Measurements from ENCODE around the gene SYCE1.
A peak's percentile ranks its signal among the peaks of the same experiment; 100 is the strongest.
"Not testable (repeated sequence)": the region's sequence is repeated elsewhere in the genome, so short reads cannot be mapped to it uniquely, and the experiment has no call there.

Gene SYCE1

DNA sequence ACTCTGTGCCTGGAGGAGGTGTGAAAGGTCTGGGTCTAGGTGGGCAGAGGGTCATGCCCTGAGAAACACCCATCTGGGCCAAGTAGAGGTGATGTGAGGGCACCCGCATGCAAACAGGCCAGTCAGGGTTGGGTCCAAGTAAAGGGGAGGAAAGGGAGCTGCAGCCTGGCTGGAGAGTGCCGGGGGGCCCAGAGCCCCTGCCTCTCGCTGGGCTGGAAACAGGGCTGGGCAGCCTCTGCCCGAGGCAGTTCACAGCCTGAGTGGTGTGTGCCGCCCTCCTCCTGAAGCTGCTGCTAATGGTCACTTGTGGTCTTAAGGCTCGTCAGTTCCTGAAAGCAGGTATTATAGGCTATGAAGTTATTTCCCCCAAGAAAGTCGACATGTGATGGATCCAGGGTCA lies 31.0 kb downstream of the SYCE1 start:
- Mint-ChIP-seq H3K27ac (no peak overlapping the region), H3K27me3 (peaks cover 65 to 76% of the 10 kb centered on the region in 2 donors), H3K36me3 (no peaks in the 10 kb centered on the region), H3K4me3 (no peak overlapping the region), H3K9me3 (peaks cover 0 to 2% of the 10 kb centered on the region in 2 donors), H3K4me1 (peaks cover 7 to 10% of the 10 kb centered on the region in 2 donors)
- ATAC-seq (replicated peaks) (no peak), DNase-seq (no peak)

DNA sequence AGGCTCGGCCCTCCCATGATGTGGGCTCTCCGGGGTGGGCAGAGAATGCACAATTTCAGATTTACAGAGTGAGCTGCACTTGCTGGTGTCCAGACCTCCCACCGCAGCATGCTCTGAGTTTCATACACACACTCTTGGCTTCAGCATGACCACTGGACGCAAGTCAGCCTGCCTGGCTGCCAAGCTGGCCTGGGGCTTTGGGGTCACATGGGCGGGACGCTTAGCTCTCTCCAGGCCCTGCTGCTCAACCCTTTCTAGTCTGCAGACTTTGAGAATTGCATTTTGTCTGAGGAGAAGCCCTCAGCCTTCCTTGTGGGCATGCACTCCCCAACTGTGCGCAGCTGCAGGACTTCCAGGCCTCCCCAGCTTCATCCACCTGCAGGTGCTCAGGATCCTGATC lies 32.5 kb downstream of the SYCE1 start:
- Mint-ChIP-seq H3K27ac (no peak overlapping the region), H3K4me3 (no peak overlapping the region), H3K27me3 (peaks cover 78 to 79% of the 10 kb centered on the region in 2 donors), H3K4me1 (peaks cover 17 to 22% of the 10 kb centered on the region in 2 donors), H3K36me3 (no peaks in the 10 kb centered on the region), H3K9me3 (peaks cover 0 to 2% of the 10 kb centered on the region in 2 donors)
- no peak for ATAC-seq (replicated peaks)
- no peak for DNase-seq

DNA sequence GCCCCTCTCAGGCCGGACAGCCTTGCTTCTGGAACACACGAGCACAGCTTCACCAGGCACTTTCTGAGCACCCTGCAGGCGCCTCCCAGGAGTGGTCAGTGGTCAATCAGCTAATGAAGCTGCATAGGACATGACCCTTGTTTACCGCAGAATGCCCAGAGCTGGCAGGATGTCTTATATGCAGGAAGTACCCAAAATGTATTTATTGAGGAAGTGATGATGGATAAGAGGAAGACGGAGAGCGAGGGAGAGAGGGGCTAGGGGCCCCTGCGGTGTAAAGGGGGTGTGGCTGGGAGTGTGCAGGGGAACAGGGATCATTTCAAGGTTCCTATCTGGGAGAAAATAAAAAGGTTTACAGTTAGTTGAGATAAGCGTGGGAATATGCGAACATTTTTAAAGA lies 34.9 kb downstream of the SYCE1 start:
- H3K36me3 Mint-ChIP-seq, result no peaks in the 10 kb centered on the region
- H3K4me1 Mint-ChIP-seq, result peaks cover 17 to 22% of the 10 kb centered on the region in 2 donors
- no peak overlapping the region for H3K27ac Mint-ChIP-seq
- peaks cover 81 to 93% of the 10 kb centered on the region in 2 donors for H3K27me3 Mint-ChIP-seq
- no peaks in the 10 kb centered on the region for H3K9me3 Mint-ChIP-seq
- H3K4me3 Mint-ChIP-seq, result no peak overlapping the region
- DNase-seq (no peak), ATAC-seq (replicated peaks) (no peak)

DNA sequence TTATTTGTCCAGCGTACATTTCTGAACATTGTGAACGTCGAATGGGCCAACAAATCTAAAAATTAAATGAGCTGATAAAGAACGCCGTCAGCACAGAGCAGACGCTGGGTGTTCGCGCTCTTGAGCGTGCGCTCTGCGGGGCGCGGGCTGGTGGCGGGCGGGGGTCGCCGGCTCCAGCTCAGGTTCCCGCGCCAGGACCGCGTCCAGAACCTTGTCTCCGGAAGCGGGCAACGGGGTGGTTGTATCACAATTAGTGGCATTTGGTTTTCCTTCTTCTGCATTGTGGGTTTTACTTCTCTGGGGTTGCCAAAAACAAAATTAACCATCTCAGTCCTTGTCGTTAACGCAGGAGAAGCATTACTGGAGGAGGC lies 35.8 kb downstream of the SYCE1 start:
- no peaks in the 10 kb centered on the region for H3K9me3 Mint-ChIP-seq
- DNase-seq (no peak), ATAC-seq (replicated peaks) (no peak)
- no peaks in the 10 kb centered on the region for H3K36me3 Mint-ChIP-seq
- H3K27me3 Mint-ChIP-seq, result peaks cover 86 to 95% of the 10 kb centered on the region in 2 donors
- peak overlapping the region; percentile 80 for H3K27ac Mint-ChIP-seq
- H3K4me1 Mint-ChIP-seq, result peaks cover 17 to 22% of the 10 kb centered on the region in 2 donors
- peak overlapping the region; percentile 65 to 77 for H3K4me3 Mint-ChIP-seq

DNA sequence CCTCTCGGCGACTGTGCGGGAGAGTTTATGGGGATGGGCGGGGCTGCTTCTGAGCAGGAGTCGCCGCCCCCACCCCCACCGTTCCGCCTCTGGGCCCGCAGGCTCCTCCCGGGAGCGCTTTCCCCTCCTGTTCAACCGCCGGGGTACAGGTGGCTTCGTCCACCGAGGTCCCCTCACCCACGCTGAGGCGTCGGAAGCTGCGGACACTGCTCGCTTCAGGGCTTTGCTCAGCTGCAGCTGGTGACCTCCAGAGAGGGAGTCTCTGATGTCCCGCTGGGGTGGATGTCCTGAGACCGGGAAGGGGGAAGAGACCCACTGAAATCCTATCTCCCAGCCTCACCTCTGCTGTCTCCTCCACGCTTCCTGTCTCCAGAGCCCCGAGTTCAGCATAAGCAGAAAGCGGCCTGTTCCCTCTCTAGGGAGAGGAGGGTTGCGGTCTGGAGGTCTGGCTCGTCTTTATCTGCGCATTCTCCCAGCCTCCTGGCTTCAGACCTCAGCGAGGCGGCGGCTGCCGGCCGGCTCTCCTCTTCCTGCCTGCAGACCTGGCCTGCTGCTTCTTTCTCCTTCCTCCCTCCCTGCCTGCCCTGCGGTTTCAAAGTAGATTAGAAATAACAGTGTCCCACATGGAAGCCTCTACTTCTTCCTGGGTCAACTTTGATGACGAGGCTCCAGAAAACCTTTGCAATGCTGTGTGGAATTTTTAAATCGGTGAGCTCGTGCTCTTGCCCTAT lies 36.4 kb downstream of the SYCE1 start:
- Mint-ChIP-seq H3K4me3 (peak overlapping the region; percentile 65 to 77), H3K27ac (peak overlapping the region; percentile 80), H3K9me3 (no peaks in the 10 kb centered on the region), H3K4me1 (peaks cover 17 to 22% of the 10 kb centered on the region in 2 donors), H3K36me3 (no peaks in the 10 kb centered on the region), H3K27me3 (peaks cover 81 to 89% of the 10 kb centered on the region in 2 donors)
- peak; percentile 52 to 65 for ATAC-seq (replicated peaks)
- DNase-seq, result no peak

DNA sequence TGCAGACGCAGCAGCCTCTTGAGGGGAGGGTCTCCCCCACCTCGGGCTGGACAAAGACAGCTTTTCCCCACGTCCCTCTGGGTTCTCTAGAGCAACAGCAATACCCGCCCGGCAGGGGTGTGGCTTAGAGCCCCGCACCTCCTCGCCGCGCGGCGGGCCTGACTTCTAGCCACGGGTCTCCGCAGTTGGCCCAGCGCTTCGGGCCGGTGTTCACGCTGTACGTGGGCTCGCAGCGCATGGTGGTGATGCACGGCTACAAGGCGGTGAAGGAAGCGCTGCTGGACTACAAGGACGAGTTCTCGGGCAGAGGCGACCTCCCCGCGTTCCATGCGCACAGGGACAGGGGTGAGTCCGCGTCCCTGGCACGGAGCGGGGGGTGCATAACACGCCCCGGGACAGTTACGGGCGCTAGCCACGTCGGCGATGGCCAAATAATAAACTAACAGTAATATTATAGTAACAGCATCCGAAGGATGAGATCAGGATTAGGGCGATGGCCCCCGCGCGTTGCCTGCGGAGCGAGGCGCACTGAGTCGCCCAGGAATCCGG lies 37.0 kb downstream of the SYCE1 start:
- Mint-ChIP-seq H3K27me3 (peaks cover 75 to 83% of the 10 kb centered on the region in 2 donors), H3K36me3 (no peaks in the 10 kb centered on the region), H3K4me3 (peak overlapping the region in 1 of 2 donors; percentile 6), H3K4me1 (peaks cover 17 to 22% of the 10 kb centered on the region in 2 donors), H3K9me3 (no peaks in the 10 kb centered on the region), H3K27ac (no peak overlapping the region)
- ATAC-seq (replicated peaks) (peak in 1 of 2 donors; percentile 10), DNase-seq (no peak)

DNA sequence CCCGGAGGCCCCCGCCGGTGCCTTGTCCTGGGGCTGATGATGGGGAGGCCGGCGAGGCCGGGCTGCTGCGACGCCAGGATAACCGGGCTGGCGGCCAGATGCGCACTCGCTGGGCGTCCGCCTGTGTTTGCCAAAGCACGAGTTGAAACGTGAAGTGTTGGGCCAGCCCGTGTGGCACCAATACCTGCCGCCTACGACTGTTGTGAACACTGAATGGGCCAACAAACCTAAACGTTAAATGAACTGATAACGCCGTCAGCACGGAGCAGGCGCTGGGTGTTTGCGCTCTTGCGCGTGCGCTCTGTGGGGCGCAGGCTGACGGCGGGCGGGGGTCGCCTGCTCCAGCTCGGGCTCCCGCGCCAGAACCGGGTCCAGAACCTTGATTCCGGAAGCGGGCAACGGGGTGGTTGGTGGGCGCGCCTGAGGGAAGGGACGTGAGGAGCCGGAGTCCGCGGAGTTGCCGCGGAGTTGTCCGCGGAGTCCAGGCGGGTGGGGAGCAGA lies 37.6 kb downstream of the SYCE1 start:
- Mint-ChIP-seq H3K27me3 (peaks cover 69 to 82% of the 10 kb centered on the region in 2 donors), H3K9me3 (peaks cover 0 to 4% of the 10 kb centered on the region in 2 donors), H3K4me3 (peak overlapping the region in 1 of 2 donors; percentile 39), H3K27ac (no peak overlapping the region), H3K4me1 (peaks cover 17 to 22% of the 10 kb centered on the region in 2 donors), H3K36me3 (no peaks in the 10 kb centered on the region)
- DNase-seq (no peak), ATAC-seq (replicated peaks) (no peak)

DNA sequence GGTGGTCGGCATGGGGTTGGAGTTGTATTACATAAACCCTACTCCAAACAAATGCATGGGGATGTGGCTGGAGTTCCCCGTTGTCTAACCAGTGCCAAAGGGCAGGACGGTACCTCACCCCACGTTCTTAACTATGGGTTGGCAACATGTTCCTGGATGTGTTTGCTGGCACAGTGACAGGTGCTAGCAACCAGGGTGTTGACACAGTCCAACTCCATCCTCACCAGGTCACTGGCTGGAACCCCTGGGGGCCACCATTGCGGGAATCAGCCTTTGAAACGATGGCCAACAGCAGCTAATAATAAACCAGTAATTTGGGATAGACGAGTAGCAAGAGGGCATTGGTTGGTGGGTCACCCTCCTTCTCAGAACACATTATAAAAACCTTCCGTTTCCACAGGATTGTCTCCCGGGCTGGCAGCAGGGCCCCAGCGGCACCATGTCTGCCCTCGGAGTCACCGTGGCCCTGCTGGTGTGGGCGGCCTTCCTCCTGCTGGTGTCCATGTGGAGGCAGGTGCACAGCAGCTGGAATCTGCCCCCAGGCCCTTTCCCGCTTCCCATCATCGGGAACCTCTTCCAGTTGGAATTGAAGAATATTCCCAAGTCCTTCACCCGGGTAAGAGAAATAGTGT lies 38.3 kb downstream of the SYCE1 start, which contains the start of gene CYP2E1:
Gene CYP2E1 (plus strand): TSS at position 407 of the 632 bp plus-strand sequence. CDS start 33 bp downstream, at position 440.
- no peaks in the 10 kb centered on the region for H3K36me3 Mint-ChIP-seq
- no peak for DNase-seq
- no peak within 1 kb of the TSS for H3K27ac Mint-ChIP-seq
- H3K4me3 Mint-ChIP-seq, result peak within 1 kb of the TSS in 1 of 2 donors; percentile 39
- peaks cover 0 to 6% of the 10 kb centered on the region in 2 donors for H3K9me3 Mint-ChIP-seq
- H3K27me3 Mint-ChIP-seq, result peaks cover 62 to 80% of the 10 kb centered on the region in 2 donors
- no peak for ATAC-seq (replicated peaks)
- H3K4me1 Mint-ChIP-seq, result peaks cover 17 to 22% of the 10 kb centered on the region in 2 donors

DNA sequence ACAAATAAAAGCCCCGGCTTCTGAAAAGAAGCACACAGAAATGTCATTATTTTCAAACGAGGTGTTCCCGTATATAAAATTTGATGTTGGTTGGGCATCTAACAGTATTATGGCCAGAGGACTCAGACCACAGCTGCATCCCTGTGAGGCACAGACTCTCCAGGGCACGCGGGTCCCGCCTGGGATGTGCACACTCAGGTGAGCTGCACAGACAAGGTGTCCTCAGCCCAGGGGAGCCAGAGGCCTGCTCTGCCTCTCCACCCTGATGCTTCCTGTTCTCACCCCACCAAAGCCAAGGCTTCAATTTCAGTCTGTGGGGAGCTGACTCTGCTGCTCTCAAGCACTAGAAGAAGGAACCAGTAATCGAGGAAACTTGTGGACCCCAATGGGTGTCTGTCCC lies 39.9 kb downstream of the SYCE1 start:
- Mint-ChIP-seq H3K9me3 (peaks cover 0 to 9% of the 10 kb centered on the region in 2 donors), H3K36me3 (no peaks in the 10 kb centered on the region), H3K4me1 (peaks cover 18 to 28% of the 10 kb centered on the region in 2 donors), H3K27ac (no peak overlapping the region), H3K4me3 (no peak overlapping the region), H3K27me3 (peaks cover 57 to 75% of the 10 kb centered on the region in 2 donors)
- DNase-seq, result no peak
- no peak for ATAC-seq (replicated peaks)

DNA sequence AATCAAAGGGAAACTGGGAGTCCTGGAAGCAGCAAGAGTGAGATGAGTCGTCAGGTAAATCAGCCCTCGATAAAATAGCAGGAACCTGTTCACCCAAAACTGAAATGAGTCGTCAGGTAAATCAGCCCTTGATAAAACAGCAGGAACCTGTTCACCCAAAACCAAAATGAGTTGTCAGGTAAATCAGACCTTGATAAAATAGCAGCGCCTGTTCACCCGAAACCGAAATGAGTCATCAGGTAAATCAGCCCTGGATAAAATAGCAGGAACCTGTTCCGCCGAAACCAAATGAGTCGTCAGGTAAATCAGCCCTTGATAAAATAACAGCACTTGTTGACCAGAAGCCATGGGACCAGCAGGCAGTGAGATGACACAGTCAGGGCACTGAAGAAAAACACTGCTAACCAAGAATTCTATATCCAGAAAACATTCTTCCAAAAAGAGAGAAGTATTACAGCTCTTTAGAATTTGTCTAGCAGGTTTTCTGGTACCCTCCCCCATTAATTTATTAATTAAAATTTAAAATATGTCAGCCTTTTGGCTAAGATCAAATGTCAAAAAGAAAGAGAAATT lies 41.7 kb downstream of the SYCE1 start:
- DNase-seq, result no peak
- Mint-ChIP-seq H3K27ac (no peak overlapping the region), H3K36me3 (no peaks in the 10 kb centered on the region), H3K27me3 (peaks cover 40 to 58% of the 10 kb centered on the region in 2 donors), H3K9me3 (peaks cover 0 to 9% of the 10 kb centered on the region in 2 donors), H3K4me1 (peaks cover 6 to 22% of the 10 kb centered on the region in 2 donors), H3K4me3 (no peak overlapping the region)
- ATAC-seq (replicated peaks), result no peak

DNA sequence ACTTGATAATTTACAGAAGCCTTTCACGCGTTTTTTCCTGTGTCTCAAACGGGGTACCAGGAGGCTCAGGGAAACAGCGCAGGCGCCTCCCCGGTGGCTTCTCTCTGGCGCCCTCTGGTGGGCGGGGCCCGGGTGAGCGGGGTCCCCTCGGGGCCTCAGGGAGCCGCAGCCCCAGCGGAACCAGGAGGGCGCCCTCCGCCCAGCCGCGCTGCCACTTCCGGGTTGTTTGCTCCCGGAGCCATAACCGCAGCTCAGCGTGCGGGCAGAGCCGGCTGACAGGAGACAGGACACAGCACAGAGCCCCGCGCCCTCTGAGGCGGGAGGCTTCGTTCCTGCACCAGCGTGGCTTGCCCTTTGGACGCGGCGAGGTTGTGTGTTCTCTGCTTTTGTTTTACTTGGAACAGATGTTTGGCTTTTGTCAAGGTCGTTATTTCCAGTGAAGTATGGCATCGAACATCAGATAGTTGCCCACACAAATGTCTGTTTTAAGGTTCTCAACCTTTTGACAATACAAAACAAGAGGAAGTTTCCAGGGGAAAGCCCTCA lies 45.1 kb downstream of the SYCE1 start:
- peak overlapping the region; percentile 25 for H3K27ac Mint-ChIP-seq

DNA sequence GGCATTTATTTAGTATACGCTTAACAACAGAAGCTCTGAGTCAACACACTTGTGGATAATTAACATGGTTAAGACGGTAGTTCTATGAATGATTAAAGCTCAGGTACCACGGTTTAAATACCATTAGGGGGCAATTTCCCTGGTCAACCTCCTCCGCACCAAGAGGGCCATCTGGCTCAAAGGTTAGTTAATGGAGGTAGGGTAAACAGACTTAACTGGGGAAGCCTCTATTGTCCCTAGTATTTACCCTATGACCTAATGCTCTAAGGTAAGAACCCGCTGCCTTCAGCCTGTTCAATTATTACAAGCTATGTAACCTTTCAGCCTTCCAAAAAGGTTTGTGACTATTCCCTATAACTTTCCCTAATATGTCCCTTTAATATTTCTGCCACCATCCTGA lies 46.9 kb downstream of the SYCE1 start:
- not testable (repeated sequence) for H3K4me3 Mint-ChIP-seq; H3K9me3 Mint-ChIP-seq; DNase-seq; H3K27ac Mint-ChIP-seq; ATAC-seq (replicated peaks); H3K36me3 Mint-ChIP-seq
- peaks cover 4 to 13% of the 10 kb centered on the region in 2 donors for H3K4me1 Mint-ChIP-seq
- H3K27me3 Mint-ChIP-seq, result peaks cover 25 to 42% of the 10 kb centered on the region in 2 donors

More for the DNA sequence above, 45.1 kb downstream of the SYCE1 start:
- ATAC-seq (replicated peaks), result peak; percentile 99
- peaks cover 4 to 13% of the 10 kb centered on the region in 2 donors for H3K4me1 Mint-ChIP-seq
- peaks cover 0 to 9% of the 10 kb centered on the region in 2 donors for H3K9me3 Mint-ChIP-seq
- DNase-seq, result peak; percentile 85
- H3K4me3 Mint-ChIP-seq, result peak overlapping the region; percentile 68 to 79
- H3K36me3 Mint-ChIP-seq, result peaks cover 0 to 2% of the 10 kb centered on the region in 2 donors
- H3K27me3 Mint-ChIP-seq, result peaks cover 20 to 39% of the 10 kb centered on the region in 2 donors

DNA sequence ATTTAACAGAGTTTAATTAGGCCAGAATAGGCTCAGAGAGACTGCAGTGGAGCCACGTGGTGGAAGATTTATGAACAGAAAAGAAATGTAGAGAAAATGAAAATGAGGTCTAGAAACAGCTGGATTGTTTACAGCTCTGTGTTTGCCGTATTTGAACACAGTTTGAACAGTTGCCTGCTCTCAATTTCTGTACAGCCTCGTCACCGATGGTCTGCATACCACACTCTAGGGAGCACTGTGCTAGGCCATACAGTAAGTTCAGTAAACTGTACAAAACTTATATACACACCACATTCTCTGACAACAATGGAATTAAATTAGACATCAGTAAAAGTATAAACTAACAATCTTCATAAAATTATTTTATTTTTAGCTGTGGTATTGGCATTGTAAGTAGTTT lies 49.3 kb downstream of the SYCE1 start:
- H3K27me3 Mint-ChIP-seq, result peaks cover 23 to 42% of the 10 kb centered on the region in 2 donors
- no peak overlapping the region for H3K4me3 Mint-ChIP-seq
- H3K36me3 Mint-ChIP-seq, result peaks cover 0 to 2% of the 10 kb centered on the region in 2 donors
- peaks cover 4 to 13% of the 10 kb centered on the region in 2 donors for H3K4me1 Mint-ChIP-seq
- ATAC-seq (replicated peaks) (no peak), DNase-seq (no peak)
- H3K27ac Mint-ChIP-seq, result no peak overlapping the region
- H3K9me3 Mint-ChIP-seq, result peaks cover 0 to 1% of the 10 kb centered on the region in 2 donors

DNA sequence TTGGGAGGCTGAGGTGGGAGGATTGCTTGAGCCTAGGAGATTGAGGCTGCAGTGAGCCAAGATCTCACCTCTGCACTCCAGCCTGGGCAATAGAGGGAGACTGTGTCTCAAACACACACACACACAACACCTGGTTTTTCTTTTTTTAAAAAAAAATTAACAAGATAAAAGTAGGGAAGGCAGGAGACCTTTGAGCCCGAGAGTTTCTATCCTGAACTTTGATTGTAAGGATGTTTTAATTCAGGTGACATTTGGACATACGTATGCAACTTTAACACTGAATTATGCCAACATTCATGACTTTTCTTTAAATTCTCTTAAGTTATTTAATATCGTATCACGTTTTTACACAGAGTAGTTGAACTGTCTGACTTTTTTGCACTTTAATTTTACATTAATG lies 49.9 kb downstream of the SYCE1 start:
- DNase-seq (no peak), ATAC-seq (replicated peaks) (no peak)
- H3K4me1 Mint-ChIP-seq, result peaks cover under 1 to 8% of the 10 kb centered on the region in 2 donors
- peaks cover 0 to 2% of the 10 kb centered on the region in 2 donors for H3K36me3 Mint-ChIP-seq
- H3K27me3 Mint-ChIP-seq, result peaks cover 19 to 42% of the 10 kb centered on the region in 2 donors
- H3K27ac Mint-ChIP-seq, result no peak overlapping the region
- H3K9me3 Mint-ChIP-seq, result no peaks in the 10 kb centered on the region
- no peak overlapping the region for H3K4me3 Mint-ChIP-seq

Data from stimulated activated naive B cell treated with anti-CD40 and anti-IgM and Interleukin-4, amounts not matched to agents 10 μg/mL and 1 μg/mL and 100 μg/mL, for 72 hours (primary cell).